ENCODE measurements around the gene EXOC1L.

EXOC1L gene

GRCh38 chr4:55884851-55885219 lies 65.2 kb downstream of the EXOC1L start:
- DNase-seq = no peak

Measured in activated CD4-positive, alpha-beta T cell treated with anti-CD3 and anti-CD28 coated beads, Interleukin-2, amount 50 U/mL, for 4 hours (primary cell).